Measurements from ENCODE around the gene MT2A.
A peak's percentile ranks its signal among the peaks of the same experiment; 100 is the strongest.

MT2A gene

DNA sequence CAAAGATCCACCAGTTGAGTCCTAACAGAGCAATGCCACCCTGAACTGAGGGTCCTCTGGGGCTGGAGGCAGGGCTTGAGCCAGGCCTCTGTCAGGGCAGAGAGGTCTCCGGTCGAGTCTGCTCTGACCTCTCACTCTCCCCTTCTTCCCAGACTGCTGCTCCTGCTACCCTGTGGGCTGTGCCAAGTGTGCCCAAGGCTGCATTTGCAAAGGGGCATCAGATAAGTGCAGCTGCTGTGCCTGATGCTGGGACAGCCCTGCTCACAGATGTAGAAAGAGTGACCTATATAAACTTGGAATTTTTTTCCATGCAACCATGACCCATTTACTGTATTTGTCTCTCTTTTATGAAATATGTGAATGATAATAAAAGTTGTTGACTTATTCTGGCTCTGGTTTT is 40.9 kb downstream of the MT2A start:
- no peak for DNase-seq (ENCODE audit: low spot score)
- in situ Hi-C loops (cut with MboI; ENCODE audit: low sequenced_read_pairs, unreplicated experiment): no loop called here
- TF ChIP-seq, protein P1, sequence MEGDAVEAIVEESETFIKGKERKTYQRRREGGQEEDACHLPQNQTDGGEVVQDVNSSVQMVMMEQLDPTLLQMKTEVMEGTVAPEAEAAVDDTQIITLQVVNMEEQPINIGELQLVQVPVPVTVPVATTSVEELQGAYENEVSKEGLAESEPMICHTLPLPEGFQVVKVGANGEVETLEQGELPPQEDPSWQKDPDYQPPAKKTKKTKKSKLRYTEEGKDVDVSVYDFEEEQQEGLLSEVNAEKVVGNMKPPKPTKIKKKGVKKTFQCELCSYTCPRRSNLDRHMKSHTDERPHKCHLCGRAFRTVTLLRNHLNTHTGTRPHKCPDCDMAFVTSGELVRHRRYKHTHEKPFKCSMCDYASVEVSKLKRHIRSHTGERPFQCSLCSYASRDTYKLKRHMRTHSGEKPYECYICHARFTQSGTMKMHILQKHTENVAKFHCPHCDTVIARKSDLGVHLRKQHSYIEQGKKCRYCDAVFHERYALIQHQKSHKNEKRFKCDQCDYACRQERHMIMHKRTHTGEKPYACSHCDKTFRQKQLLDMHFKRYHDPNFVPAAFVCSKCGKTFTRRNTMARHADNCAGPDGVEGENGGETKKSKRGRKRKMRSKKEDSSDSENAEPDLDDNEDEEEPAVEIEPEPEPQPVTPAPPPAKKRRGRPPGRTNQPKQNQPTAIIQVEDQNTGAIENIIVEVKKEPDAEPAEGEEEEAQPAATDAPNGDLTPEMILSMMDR (IDR thresholded peaks at IDR 0.05; ENCODE audit: borderline replicate concordance, control extremely low read depth, extremely low read depth, insufficient read depth, missing control alignments): no peak

DNA sequence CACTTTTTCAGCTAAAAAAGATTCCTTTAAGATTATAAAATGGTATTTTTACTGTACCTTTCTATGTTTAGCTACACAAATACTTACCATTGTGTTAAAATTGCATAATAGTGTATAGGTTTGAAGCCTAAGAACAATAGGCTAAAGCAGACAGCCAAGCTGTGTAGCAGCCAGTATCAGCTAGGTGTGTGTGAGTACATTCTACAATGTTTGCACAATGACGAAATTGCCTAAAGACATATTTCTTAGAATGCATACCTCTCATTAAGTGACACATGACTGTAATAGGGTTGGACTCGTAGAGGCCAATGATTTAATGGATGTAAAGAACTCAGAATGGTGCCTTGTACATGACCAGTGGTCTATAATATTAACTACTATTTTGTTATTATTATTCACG is 41.4 kb downstream of the MT2A start:
- in situ Hi-C loops (cut with MboI; ENCODE audit: low sequenced_read_pairs, unreplicated experiment): no loop called here
- no peak for DNase-seq (ENCODE audit: low spot score)
- TF ChIP-seq, protein P1 (IDR thresholded peaks at IDR 0.05; ENCODE audit: borderline replicate concordance, control extremely low read depth, extremely low read depth, insufficient read depth, missing control alignments): no peak

DNA sequence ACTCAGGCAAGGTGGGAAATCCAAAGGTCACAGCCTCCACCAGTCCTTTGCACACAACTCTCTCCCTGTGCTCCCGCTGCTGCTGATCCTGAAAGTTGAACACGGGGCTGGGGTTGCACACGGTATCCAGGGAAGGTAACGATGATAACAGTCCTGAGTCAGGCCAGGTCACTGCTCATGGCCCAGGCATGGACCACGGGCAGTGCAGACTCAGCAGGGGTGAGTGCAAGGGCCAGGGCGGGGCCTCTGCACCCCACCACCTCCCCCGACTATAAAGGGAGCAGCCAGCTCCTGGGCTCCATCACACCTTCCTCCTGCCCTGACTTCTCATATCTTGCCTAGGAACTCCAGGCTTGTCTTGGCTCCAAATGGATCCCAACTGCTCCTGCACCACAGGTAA is 43.2 kb downstream of the MT2A start, which contains the start of gene MT1B:
Gene MT1B, plus strand, starts transcription at position 301 of the 400 bp plus-strand sequence. Its CDS starts 68 bp downstream, at position 369.
- DNase-seq (ENCODE audit: low spot score): no peak

DNA sequence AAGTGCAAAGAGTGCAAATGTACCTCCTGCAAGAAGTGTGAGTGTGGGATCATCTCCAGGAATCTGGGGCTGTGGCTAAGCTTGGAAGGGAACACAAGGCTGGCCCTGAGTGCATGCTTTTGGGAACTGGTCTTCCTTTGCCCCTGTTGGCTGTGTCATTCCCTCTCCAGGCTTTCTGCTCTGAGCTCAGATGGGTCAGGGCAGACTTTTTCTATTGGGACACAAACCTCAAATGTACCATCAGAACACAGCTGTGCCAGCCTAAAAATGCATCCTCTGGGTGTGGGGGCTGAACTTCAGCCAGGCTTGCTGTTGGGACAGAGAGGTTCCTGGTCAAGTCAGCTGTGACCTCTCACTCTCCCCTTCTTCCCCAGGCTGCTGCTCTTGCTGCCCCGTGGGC is 44.2 kb downstream of the MT2A start:
- TF ChIP-seq, protein P1 (IDR thresholded peaks at IDR 0.05; ENCODE audit: borderline replicate concordance, control extremely low read depth, extremely low read depth, insufficient read depth, missing control alignments): no peak
- DNase-seq (ENCODE audit: low spot score): no peak
- in situ Hi-C loops (cut with MboI; ENCODE audit: low sequenced_read_pairs, unreplicated experiment): no loop called here

More for the DNA sequence above, 43.2 kb downstream of the MT2A start, which contains the start of gene MT1B:
- in situ Hi-C loops (cut with MboI; ENCODE audit: low sequenced_read_pairs, unreplicated experiment): no loop called here
- TF ChIP-seq, protein P1 (IDR thresholded peaks at IDR 0.05; ENCODE audit: borderline replicate concordance, control extremely low read depth, extremely low read depth, insufficient read depth, missing control alignments): no peak

DNA sequence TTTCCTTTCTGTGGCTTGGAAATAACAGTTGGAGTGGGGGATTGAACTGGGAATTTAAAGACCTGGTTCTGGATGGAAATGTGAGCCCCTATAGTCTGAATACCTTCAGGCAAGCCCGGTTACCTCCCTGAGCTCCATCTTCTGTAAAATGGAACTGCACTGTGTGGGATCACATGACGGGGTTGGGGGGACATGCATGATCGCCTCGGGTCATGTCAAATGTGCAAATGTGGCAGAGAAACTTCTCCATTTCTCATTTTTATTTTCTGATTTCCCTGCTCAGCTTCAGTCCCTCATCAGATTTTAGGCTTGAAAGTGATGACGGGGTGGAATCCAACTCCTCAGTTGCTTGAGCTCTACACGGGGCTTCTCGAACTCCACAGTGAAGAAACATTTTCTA is 44.8 kb downstream of the MT2A start:
- TF ChIP-seq, protein P1 (IDR thresholded peaks at IDR 0.05; ENCODE audit: borderline replicate concordance, control extremely low read depth, extremely low read depth, insufficient read depth, missing control alignments): no peak
- in situ Hi-C loops (cut with MboI; ENCODE audit: low sequenced_read_pairs, unreplicated experiment): no loop called here
- no peak for DNase-seq (ENCODE audit: low spot score)

DNA sequence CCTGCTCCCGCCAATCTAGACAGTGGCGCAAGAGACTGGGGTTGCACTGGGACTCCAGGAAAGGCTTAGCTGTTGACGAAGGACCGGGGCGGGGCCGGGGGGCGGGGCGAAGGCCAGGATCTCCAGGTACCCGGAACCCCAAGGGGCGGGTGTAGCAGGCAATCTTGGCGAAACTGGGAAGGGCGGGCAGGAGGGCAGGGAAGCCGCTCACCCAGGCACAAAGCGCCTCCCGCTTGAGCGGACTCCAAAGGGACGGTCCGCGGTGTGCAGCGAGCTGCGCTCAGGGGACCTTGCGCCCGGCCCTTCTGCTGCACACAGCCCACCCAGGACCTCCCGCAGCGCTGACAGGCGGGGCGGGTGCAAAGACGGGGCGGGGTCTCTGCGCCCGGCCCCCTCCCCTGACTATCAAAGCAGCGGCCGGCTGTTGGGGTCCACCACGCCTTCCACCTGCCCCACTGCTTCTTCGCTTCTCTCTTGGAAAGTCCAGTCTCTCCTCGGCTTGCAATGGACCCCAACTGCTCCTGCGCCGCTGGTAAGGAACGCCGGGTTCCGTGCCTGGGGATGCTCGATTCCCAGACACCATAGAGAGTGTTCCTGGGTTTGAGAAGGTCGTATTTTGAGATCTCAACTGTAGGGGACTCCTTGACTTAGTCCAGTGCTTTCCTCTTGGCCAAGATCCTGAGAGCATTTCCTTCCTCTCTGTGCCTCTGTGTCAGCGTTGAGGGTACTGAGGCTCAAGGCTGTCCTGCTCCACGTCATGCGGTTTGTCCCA is 49.4 kb downstream of the MT2A start, which contains the start of gene MT1F:
Gene MT1F, plus strand, starts transcription at position 405 of the 772 bp plus-strand sequence. Its CDS starts 100 bp downstream, at position 505.
- in situ Hi-C loops (cut with MboI; ENCODE audit: low sequenced_read_pairs, unreplicated experiment): no loop called here
- peak; percentile 47 for DNase-seq (ENCODE audit: low spot score)

More for the DNA sequence above, 49.4 kb downstream of the MT2A start, which contains the start of gene MT1F:
- TF ChIP-seq, protein P1 (IDR thresholded peaks at IDR 0.05; ENCODE audit: borderline replicate concordance, control extremely low read depth, extremely low read depth, insufficient read depth, missing control alignments): no peak

Data from GM13976 (cell line).